T-helper 1 cell treated with Interleukin-12 subunit alpha and Interleukin-12 subunit beta and Interleukin-4 antibody, amounts not matched to agents 30 μg/mL and 1 μg/mL, for 36 hours (primary cell): ENCODE measurements around the gene KIF16B.

Experiments used
- H3K27ac Mint-ChIP-seq: one replicate; pipeline ENCODE4 v1.8.0; 2021; ENCODE audit warnings: mild to moderate bottlenecking, mixed read lengths
- H3K27me3 Mint-ChIP-seq: one replicate; pipeline ENCODE4 v1.8.0; 2021; ENCODE audit warnings: low read depth, mixed read lengths
- H3K36me3 Mint-ChIP-seq: one replicate; pipeline ENCODE4 v1.8.0; 2021; ENCODE audit warnings: low read depth, mixed read lengths
- H3K4me1 Mint-ChIP-seq: one replicate; pipeline ENCODE4 v1.8.0; 2021; ENCODE audit warnings: low read depth, mixed read lengths
- H3K4me3 Mint-ChIP-seq: one replicate; pipeline ENCODE4 v1.8.0; 2021; ENCODE audit warnings: mild to moderate bottlenecking, moderate library complexity, mixed read lengths
- H3K9me3 Mint-ChIP-seq: one replicate; pipeline ENCODE4 v1.8.0; 2021; ENCODE audit warnings: mixed read lengths

The KIF16B gene

GRCh38 chr20:16554766-16555543 is 18.3 kb downstream of the KIF16B start:
- H3K4me3 Mint-ChIP-seq, result no peak overlapping the region
- peaks cover 6% of the 10 kb centered on the region for H3K4me1 Mint-ChIP-seq
- no peaks in the 10 kb centered on the region for H3K27me3 Mint-ChIP-seq
- H3K9me3 Mint-ChIP-seq, result no peaks in the 10 kb centered on the region
- no peaks in the 10 kb centered on the region for H3K36me3 Mint-ChIP-seq
- no peak overlapping the region for H3K27ac Mint-ChIP-seq

GRCh38 chr20:16553684-16554083 is 19.6 kb downstream of the KIF16B start:
- peaks cover 6% of the 10 kb centered on the region for H3K4me1 Mint-ChIP-seq
- no peak overlapping the region for H3K4me3 Mint-ChIP-seq
- H3K36me3 Mint-ChIP-seq, result no peaks in the 10 kb centered on the region
- H3K9me3 Mint-ChIP-seq, result no peaks in the 10 kb centered on the region
- H3K27ac Mint-ChIP-seq, result no peak overlapping the region
- no peaks in the 10 kb centered on the region for H3K27me3 Mint-ChIP-seq

GRCh38 chr20:16553101-16553500 is 20.1 kb downstream of the KIF16B start:
- peaks cover 6% of the 10 kb centered on the region for H3K4me1 Mint-ChIP-seq
- no peak overlapping the region for H3K27ac Mint-ChIP-seq
- no peaks in the 10 kb centered on the region for H3K9me3 Mint-ChIP-seq
- H3K4me3 Mint-ChIP-seq, result no peak overlapping the region
- H3K36me3 Mint-ChIP-seq, result no peaks in the 10 kb centered on the region
- no peaks in the 10 kb centered on the region for H3K27me3 Mint-ChIP-seq

GRCh38 chr20:16552015-16552414 is 21.2 kb downstream of the KIF16B start:
- no peak overlapping the region for H3K27ac Mint-ChIP-seq
- no peaks in the 10 kb centered on the region for H3K9me3 Mint-ChIP-seq
- H3K4me1 Mint-ChIP-seq, result peaks cover 6% of the 10 kb centered on the region
- H3K4me3 Mint-ChIP-seq, result no peak overlapping the region
- no peaks in the 10 kb centered on the region for H3K36me3 Mint-ChIP-seq
- no peaks in the 10 kb centered on the region for H3K27me3 Mint-ChIP-seq

GRCh38 chr20:16551607-16552006 is 21.6 kb downstream of the KIF16B start:
- peaks cover 6% of the 10 kb centered on the region for H3K4me1 Mint-ChIP-seq
- H3K9me3 Mint-ChIP-seq, result no peaks in the 10 kb centered on the region
- H3K4me3 Mint-ChIP-seq, result no peak overlapping the region
- H3K27ac Mint-ChIP-seq, result no peak overlapping the region
- H3K36me3 Mint-ChIP-seq, result no peaks in the 10 kb centered on the region
- H3K27me3 Mint-ChIP-seq, result no peaks in the 10 kb centered on the region

GRCh38 chr20:16548068-16548672 is 25.1 kb downstream of the KIF16B start:
- Mint-ChIP-seq H3K4me3 (no peak overlapping the region), H3K4me1 (peaks cover 2% of the 10 kb centered on the region), H3K9me3 (no peaks in the 10 kb centered on the region), H3K27ac (no peak overlapping the region), H3K27me3 (no peaks in the 10 kb centered on the region), H3K36me3 (no peaks in the 10 kb centered on the region)

GRCh38 chr20:16544949-16545348 is 28.3 kb downstream of the KIF16B start:
- H3K9me3 Mint-ChIP-seq, result no peaks in the 10 kb centered on the region
- H3K4me1 Mint-ChIP-seq, result no peaks in the 10 kb centered on the region
- no peak overlapping the region for H3K27ac Mint-ChIP-seq
- H3K27me3 Mint-ChIP-seq, result no peaks in the 10 kb centered on the region
- H3K4me3 Mint-ChIP-seq, result no peak overlapping the region
- H3K36me3 Mint-ChIP-seq, result no peaks in the 10 kb centered on the region

GRCh38 chr20:16542477-16542876 is 30.8 kb downstream of the KIF16B start:
- H3K36me3 Mint-ChIP-seq, result no peaks in the 10 kb centered on the region
- H3K4me3 Mint-ChIP-seq, result no peak overlapping the region
- H3K27ac Mint-ChIP-seq, result no peak overlapping the region

GRCh38 chr20:16541878-16542277 is 31.4 kb downstream of the KIF16B start:
- no peaks in the 10 kb centered on the region for H3K36me3 Mint-ChIP-seq
- H3K4me1 Mint-ChIP-seq, result peaks cover 2% of the 10 kb centered on the region
- H3K9me3 Mint-ChIP-seq, result no peaks in the 10 kb centered on the region
- no peak overlapping the region for H3K4me3 Mint-ChIP-seq
- no peak overlapping the region for H3K27ac Mint-ChIP-seq
- H3K27me3 Mint-ChIP-seq, result no peaks in the 10 kb centered on the region

More at GRCh38 chr20:16542477-16542876, 30.8 kb downstream of the KIF16B start:
- H3K9me3 Mint-ChIP-seq, result no peaks in the 10 kb centered on the region
- H3K4me1 Mint-ChIP-seq, result peaks cover 2% of the 10 kb centered on the region
- no peaks in the 10 kb centered on the region for H3K27me3 Mint-ChIP-seq

- Mint-ChIP-seq H3K27ac (no peak overlapping the region), H3K4me1 (peaks cover 2% of the 10 kb centered on the region), H3K4me3 (no peak overlapping the region), H3K9me3 (no peaks in the 10 kb centered on the region), H3K27me3 (no peaks in the 10 kb centered on the region), H3K36me3 (no peaks in the 10 kb centered on the region)
Measured at GRCh38 chr20:16541226-16541625, 32.0 kb downstream of the KIF16B start.

GRCh38 chr20:16539280-16540021 is 33.8 kb downstream of the KIF16B start:
- Mint-ChIP-seq H3K4me1 (peaks cover 2% of the 10 kb centered on the region), H3K27me3 (no peaks in the 10 kb centered on the region), H3K4me3 (no peak overlapping the region), H3K27ac (no peak overlapping the region), H3K36me3 (no peaks in the 10 kb centered on the region), H3K9me3 (no peaks in the 10 kb centered on the region)

GRCh38 chr20:16538779-16539178 is 34.5 kb downstream of the KIF16B start:
- Mint-ChIP-seq H3K27ac (no peak overlapping the region), H3K27me3 (no peaks in the 10 kb centered on the region), H3K4me3 (no peak overlapping the region), H3K36me3 (no peaks in the 10 kb centered on the region), H3K9me3 (no peaks in the 10 kb centered on the region), H3K4me1 (peaks cover 2% of the 10 kb centered on the region)

- H3K27ac Mint-ChIP-seq, result no peak overlapping the region
- H3K36me3 Mint-ChIP-seq, result no peaks in the 10 kb centered on the region
- H3K4me1 Mint-ChIP-seq, result peaks cover 2% of the 10 kb centered on the region
- no peaks in the 10 kb centered on the region for H3K27me3 Mint-ChIP-seq
- H3K4me3 Mint-ChIP-seq, result no peak overlapping the region
- no peaks in the 10 kb centered on the region for H3K9me3 Mint-ChIP-seq
Measured at GRCh38 chr20:16537918-16538317, 35.3 kb downstream of the KIF16B start.

- Mint-ChIP-seq H3K9me3 (no peaks in the 10 kb centered on the region), H3K27ac (no peak overlapping the region)
Measured at GRCh38 chr20:16537025-16537665, 36.1 kb downstream of the KIF16B start.

More at GRCh38 chr20:16537025-16537665, 36.1 kb downstream of the KIF16B start:
- Mint-ChIP-seq H3K36me3 (no peaks in the 10 kb centered on the region), H3K4me1 (peaks cover 2% of the 10 kb centered on the region), H3K4me3 (no peak overlapping the region), H3K27me3 (no peaks in the 10 kb centered on the region)
